T1000 (cell line): ENCODE results near the gene SSRP1.
"Not testable (repeated sequence)": the region's sequence is repeated elsewhere in the genome, so short reads cannot be mapped to it uniquely, and the experiment has no call there.

Experiments
- DNase-seq: peaks from one replicate; lab custom pipeline; 2025; ENCODE audit warnings: mixed read lengths; lab: John Stamatoyannopoulos, UW

Gene SSRP1

GRCh38 chr11:57299150-57299737, 36.4 kb downstream of the SSRP1 start:
- no peak for DNase-seq

DNA sequence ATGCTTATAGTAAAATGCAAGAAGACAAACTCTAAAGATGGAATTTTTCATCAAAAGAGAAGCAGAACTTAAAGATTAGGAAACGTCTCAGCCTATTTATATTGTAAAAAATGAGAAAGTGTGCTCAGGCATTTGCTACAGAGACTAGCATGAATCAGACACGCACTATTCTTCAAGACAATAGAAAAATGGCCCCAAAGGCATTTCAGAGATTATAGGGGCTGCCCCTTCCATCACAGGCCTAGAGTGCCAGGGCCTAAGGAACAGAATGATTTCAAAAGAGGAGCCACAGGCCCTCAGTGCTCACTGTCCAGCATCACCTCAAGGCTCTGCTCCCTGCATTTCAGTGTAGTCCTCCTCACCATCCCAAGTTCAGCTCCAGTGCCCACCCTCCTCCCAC, 38.5 kb downstream of the SSRP1 start:
- no peak for DNase-seq

DNA sequence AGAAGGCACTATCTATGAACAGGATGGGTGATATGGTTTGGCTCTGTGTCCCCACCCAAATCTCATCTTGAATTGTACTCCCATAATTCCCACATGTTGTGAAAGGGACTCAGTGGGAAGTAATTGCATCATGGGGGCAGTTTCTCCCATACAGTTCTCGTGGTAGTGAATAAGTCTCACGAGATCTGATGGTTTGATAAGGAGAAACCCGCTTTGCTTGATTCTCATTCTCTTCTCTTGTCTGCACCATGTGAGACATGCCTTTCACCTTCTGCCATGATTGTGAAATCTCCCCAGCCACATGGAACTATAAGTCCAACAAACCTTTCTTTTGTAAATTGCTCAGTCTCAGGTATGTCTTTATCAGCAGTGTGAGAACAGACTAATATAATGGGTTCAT, 39.5 kb downstream of the SSRP1 start:
- DNase-seq = not testable (repeated sequence)

- DNase-seq = no peak
Observed at GRCh38 chr11:57294225-57295131, 41.2 kb downstream of the SSRP1 start.

- no peak for DNase-seq
Observed at GRCh38 chr11:57290288-57290687, 45.4 kb downstream of the SSRP1 start.

DNA sequence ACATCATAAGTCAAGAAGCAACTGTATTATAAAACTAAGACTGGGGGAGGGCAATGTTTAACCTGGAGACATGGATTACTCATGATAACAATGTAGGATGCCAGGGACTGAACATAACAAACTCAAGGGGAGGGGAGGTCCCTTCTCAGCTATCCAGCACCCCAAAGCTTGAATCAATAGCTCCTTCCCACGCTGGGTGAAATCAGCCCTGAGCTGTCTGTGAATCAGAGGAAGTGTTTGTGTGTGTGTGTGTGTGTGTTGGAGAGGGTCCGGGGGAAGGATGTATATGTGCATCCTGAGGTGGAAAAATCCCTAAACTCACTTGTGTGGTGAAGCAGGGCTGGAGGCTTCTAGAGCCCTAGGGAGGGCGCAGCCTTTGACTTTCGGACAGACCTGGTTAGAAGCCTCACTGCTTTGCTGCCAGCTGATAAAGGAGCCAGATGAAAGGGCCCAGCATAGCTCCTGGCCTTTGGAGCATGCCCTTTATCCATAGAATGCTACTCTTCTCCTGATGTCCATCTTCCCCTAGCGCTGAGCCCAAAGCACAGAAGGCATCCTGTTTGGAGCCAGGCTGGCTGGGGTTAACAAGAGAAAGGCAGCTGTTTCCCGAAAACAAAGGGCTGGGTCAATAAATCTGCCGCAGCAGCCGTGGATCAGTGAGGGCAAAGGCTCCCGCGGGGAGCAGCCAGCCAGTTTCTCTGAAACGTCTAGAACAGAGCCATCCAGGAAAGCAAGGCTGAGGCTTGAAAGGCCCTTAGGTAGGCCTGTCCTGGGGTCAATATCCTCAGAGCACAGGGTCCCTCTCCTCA, 46.7 kb downstream of the SSRP1 start:
- DNase-seq = no peak

DNA sequence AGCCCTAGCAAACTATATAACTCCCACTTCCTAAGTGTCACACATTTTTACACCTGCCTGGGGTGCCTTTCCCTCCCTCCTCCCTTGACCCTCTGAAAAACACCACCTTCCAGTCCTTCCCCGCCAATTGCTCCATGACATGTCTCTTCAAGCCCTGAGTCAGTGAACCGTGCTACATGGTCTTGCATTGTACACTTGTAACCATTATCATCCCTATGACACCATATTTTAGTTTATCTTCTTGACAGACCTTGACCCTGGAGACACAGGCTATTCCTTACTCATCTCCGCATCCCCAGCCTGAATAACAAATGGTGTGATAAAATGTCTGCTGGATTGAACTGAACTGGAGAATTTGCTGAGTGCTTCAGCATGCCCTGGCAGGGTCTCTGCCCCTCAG, 47.8 kb downstream of the SSRP1 start:
- no peak for DNase-seq

DNA sequence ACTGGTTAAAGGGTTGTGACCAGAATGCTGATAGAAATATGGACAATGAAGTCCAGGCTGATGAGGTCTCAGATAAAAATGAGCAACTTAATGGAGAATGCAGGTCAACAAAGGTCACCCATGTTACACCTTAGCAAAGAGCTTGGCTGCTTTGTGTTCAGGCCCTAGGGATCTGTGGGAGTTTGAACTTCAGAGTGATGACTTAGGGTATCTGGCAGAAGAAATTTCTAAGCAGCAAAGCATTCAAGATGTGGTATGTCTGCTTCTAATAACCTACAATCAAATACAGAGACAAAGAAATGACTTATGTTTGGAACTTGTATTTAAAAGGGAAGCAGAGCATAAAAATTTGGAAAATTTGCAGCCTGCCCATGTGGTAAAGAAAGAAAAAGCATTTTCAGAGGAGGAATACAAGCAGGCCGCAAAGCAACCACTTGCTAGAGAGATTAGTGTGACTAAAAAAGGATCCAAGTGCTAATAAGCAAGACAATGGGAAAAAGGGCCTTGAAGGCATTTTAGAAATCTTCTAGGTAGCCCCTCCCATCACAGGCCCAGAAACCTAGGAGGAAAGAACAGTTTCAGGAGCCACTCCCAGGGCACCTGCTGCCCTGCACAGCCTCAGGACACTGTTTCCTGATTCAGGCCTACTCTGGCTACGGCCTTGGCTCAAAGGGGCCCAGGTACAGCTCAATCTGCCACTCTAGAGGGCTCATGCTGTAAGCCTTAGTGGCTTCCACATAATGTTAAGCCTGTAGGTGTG, 52.3 kb downstream of the SSRP1 start:
- DNase-seq = no peak

GRCh38 chr11:57281546-57281945, 54.1 kb downstream of the SSRP1 start:
- not testable (repeated sequence) for DNase-seq

GRCh38 chr11:57279116-57279515, 56.6 kb downstream of the SSRP1 start:
- no peak for DNase-seq

- no peak for DNase-seq
Observed at GRCh38 chr11:57278721-57279095, 57.0 kb downstream of the SSRP1 start.

GRCh38 chr11:57277845-57278720, 57.6 kb downstream of the SSRP1 start:
- peak; percentile 67 for DNase-seq

- no peak for DNase-seq
Observed at GRCh38 chr11:57276971-57277675, 58.6 kb downstream of the SSRP1 start.

DNA sequence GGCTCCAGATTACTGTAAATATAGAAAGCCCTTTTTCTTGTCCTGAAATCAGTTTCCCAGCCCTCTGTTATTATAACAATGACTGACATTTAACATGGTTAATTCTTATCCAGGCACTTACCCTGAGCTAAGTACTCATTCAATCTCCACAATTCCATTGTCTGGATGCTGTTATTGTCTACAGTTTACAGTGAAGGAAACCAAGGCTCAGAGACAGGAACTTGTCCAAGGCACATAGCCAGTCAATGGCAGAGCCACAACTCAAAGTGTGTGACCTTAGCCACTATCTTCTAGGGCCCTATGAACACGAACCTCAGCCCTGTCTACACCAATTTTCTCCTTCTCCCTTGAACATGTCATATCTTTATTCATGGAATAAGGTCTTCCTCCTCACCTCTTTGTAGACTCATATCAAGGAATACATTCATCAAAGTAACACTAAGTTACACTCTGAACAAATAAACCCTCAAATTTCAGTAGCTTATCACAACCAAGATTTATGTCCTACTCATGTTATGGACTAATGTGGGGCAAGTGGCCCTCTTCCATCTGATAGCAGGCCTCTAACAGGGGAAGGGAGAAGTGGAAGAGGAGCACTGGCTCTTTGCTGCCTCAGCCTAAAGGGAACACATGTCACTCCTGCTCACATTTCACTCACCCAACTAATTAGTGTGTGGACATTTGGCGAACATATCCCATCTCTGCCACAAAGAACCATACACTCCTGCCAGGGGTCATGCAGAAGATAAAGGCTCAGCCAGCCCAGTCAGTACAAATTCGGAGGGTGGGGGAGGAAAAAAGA, 59.3 kb downstream of the SSRP1 start:
- no peak for DNase-seq
